Endothelial cell of umbilical vein (primary cell): ENCODE results near the gene CXCR5. TPM values are rescaled to one million over a fixed set of nuclear protein-coding genes. Genes with fewer than 3 reads are reported as not detected.

Source experiments
- BruUV-seq: library from RNA; stranded (reverse); fragments of 400-500 nt; replicated peaks from 2 replicates; lab custom pipeline; 2021; lab: Mats Ljungman, UMichigan
- CTCF ChIA-PET: fragments of 300-600, 350-600 bp; sonication (Branson Sonifier 250); formaldehyde crosslinking; loops from one replicate; lab custom pipeline; 2021; ENCODE audit warnings: antibody characterized with exemption, inconsistent platforms; lab: Charles Lee
- POLR2A ChIA-PET: fragments of 300-600, 350-600 bp; sonication (Branson Sonifier 250); formaldehyde crosslinking; loops from one replicate; lab custom pipeline; 2021; ENCODE audit warnings: antibody characterized with exemption, inconsistent platforms; lab: Charles Lee
- DNase-seq: peaks from one replicate; pipeline ENCODE4 v3.0.0-alpha.2; 2011; ENCODE audit warnings: low read depth, low spot score
- FAIRE-seq: peaks from 2 replicates; lab custom pipeline; 2011; peaks lifted over from hg19 to GRCh38; lab: Jason Lieb, UNC
- H2AFZ ChIP-seq: 2 replicates; pipeline ENCODE4 v1.6.0; 2012; ENCODE audit warnings: low read depth, low read length, control low read depth, inconsistent platforms
- H3K27ac ChIP-seq: 2 replicates; pipeline ENCODE4 v1.5.1; 2011; ENCODE audit warnings: low read depth, mild to moderate bottlenecking, control low read depth, low read length, moderate library complexity; ENCODE audit not compliant: insufficient read depth
- H3K27me3 ChIP-seq, 2 experiments: 2 replicates each; pipeline versions ENCODE4 v1.6.0 to v1.6.1; 2011; ENCODE audit warnings: low read length in 2 of 2, mixed read lengths in 1 of 2; ENCODE audit not compliant: control insufficient read depth in 2 of 2, insufficient read depth in 2 of 2
- H3K36me3 ChIP-seq, 2 experiments: 2 replicates in 1 of 2; 3 replicates in 1 of 2; pipeline ENCODE4 v1.5.1; 2011; ENCODE audit warnings: low read length in 2 of 2, mild to moderate bottlenecking in 1 of 2, moderate library complexity in 1 of 2; ENCODE audit not compliant: control insufficient read depth in 2 of 2, insufficient read depth in 2 of 2; ENCODE audit errors: extremely low read depth in 1 of 2
- H3K4me1 ChIP-seq: 3 replicates; pipeline ENCODE4 v1.5.1; 2011; ENCODE audit warnings: mild to moderate bottlenecking, low read length; ENCODE audit not compliant: control insufficient read depth, insufficient read depth; ENCODE audit errors: extremely low read depth
- H3K4me2 ChIP-seq: 2 replicates; pipeline ENCODE4 v1.6.1; 2011; ENCODE audit warnings: low read length, control low read depth, mixed read lengths; ENCODE audit not compliant: insufficient read depth
- H3K4me3 ChIP-seq, 3 experiments: fragments of 200-600 bp in 1 of 3; sonication (generic), shearing (Covaris generic) in 1 of 3; replicated peaks in 1 of 3; 2 replicates each; pipeline ENCODE4 v1.5.1; 2011 to 2016; ENCODE audit warnings: control low read depth in 3 of 3, low read length in 3 of 3, mild to moderate bottlenecking in 2 of 3, inconsistent platforms in 1 of 3, low read depth in 1 of 3, moderate library complexity in 1 of 3; ENCODE audit not compliant: insufficient read depth in 1 of 3
- H3K79me2 ChIP-seq: 2 replicates; pipeline ENCODE4 v1.6.0; 2012; ENCODE audit warnings: low read length, inconsistent platforms; ENCODE audit not compliant: control insufficient read depth, insufficient read depth
- H3K9ac ChIP-seq: replicated peaks from 2 replicates; pipeline ENCODE3; 2011; ENCODE audit warnings: low read length, control low read depth; ENCODE audit not compliant: insufficient read depth; ENCODE audit errors: extremely low read depth
- H3K9me1 ChIP-seq: replicated peaks from 3 replicates; pipeline ENCODE4 v1.6.0; 2011; ENCODE audit warnings: mild to moderate bottlenecking, low read length; ENCODE audit not compliant: control insufficient read depth, insufficient read depth; ENCODE audit errors: extremely low read depth
- H3K9me3 ChIP-seq: replicated peaks from 2 replicates; pipeline ENCODE4 v1.5.1; 2012; ENCODE audit warnings: low read length, inconsistent platforms; ENCODE audit not compliant: control insufficient read depth, insufficient read depth
- H4K20me1 ChIP-seq: replicated peaks from 2 replicates; pipeline ENCODE3; 2011; ENCODE audit warnings: mild to moderate bottlenecking, low read length; ENCODE audit not compliant: control insufficient read depth, insufficient read depth; ENCODE audit errors: extremely low read depth
- EZH2 ChIP-seq: IDR thresholded peaks from 2 replicates; pipeline ENCODE4 v1.6.1; 2012; ENCODE audit warnings: borderline replicate concordance, low read depth, mild to moderate bottlenecking, moderate library complexity, low read length, inconsistent platforms; ENCODE audit not compliant: severe bottlenecking
- FOS ChIP-seq: IDR thresholded peaks from 2 replicates; pipeline ENCODE4 v1.6.1; 2011; ENCODE audit warnings: mild to moderate bottlenecking, low read length, moderate library complexity, borderline replicate concordance; ENCODE audit not compliant: insufficient read depth
- GATA2 ChIP-seq: IDR thresholded peaks from 2 replicates; pipeline ENCODE4 v1.7.0; 2011; ENCODE audit warnings: low read depth, mild to moderate bottlenecking, moderate library complexity, mixed read lengths, low read length; ENCODE audit not compliant: insufficient read length, insufficient read depth
- JUN ChIP-seq: IDR thresholded peaks from 2 replicates; pipeline ENCODE4 v1.6.1; 2011; ENCODE audit warnings: borderline replicate concordance, low read depth; ENCODE audit not compliant: insufficient read length, insufficient read depth
- MYC ChIP-seq: IDR thresholded peaks from one replicate; pipeline ENCODE4 v1.6.1; 2011; ENCODE audit warnings: mild to moderate bottlenecking, low read depth, low read length
- POLR2AphosphoS5 ChIP-seq: IDR thresholded peaks from 2 replicates; pipeline ENCODE4 v1.6.1; 2012; ENCODE audit warnings: low read depth, mild to moderate bottlenecking, control low read depth, low read length, moderate library complexity; ENCODE audit not compliant: insufficient read depth
- dilution Hi-C: fragments of 300-500 bp; cut with MboI; formaldehyde crosslinking; loops from one replicate; pipeline ENCODE4 v1.15.0; 2019; ENCODE audit warnings: low sequenced_read_pairs; ENCODE audit not compliant: extremely low pct_ligation_motif_present
- intact Hi-C: fragments of 100-400 bp; cut with micrococcal nuclease; formaldehyde crosslinking; loops from one replicate; pipeline ENCODE4 v1.10.0; 2022
- polyA plus RNA-seq, 4 experiments: library from polyadenylated mRNA; depleted of rRNA in 3 of 4; stranded (reverse) in 3 of 4; unstranded in 1 of 4; fragments of >200 nt; gene quantifications; 2 replicates each; pipeline versions ENCODE4 v1.2.1 to v1.2.3, GENCODE V29; 2011 to 2012; ENCODE audit warnings: missing spikeins in 1 of 4
- total RNA-seq: library from RNA; stranded (reverse); gene quantifications from 2 replicates; pipeline ENCODE4 v1.2.3, GENCODE V29; 2021
- TF ChIP-seq, protein P1 (sequence below), 2 donors: IDR thresholded peaks; 1 replicate in 1 of 2; 2 replicates in 1 of 2; pipeline ENCODE4 v1.5.1; 2011; ENCODE audit warnings: low read length in 2 of 2, mild to moderate bottlenecking in 2 of 2, moderate library complexity in 2 of 2, control low read depth in 1 of 2, inconsistent platforms in 1 of 2, low read depth in 1 of 2; ENCODE audit not compliant: insufficient read depth in 1 of 2; ENCODE audit errors: extremely low read depth in 1 of 2
- TF ChIP-seq, protein P2 (sequence below): IDR thresholded peaks from 2 replicates; pipeline ENCODE4 v1.6.1; 2011; ENCODE audit not compliant: insufficient read depth, insufficient read length

Gene CXCR5
- total and polyA plus RNA-seq, 2 donors (not counting 3 experiments of a cell fraction or from before 2014, with no cell fraction given): not detected

DNA sequence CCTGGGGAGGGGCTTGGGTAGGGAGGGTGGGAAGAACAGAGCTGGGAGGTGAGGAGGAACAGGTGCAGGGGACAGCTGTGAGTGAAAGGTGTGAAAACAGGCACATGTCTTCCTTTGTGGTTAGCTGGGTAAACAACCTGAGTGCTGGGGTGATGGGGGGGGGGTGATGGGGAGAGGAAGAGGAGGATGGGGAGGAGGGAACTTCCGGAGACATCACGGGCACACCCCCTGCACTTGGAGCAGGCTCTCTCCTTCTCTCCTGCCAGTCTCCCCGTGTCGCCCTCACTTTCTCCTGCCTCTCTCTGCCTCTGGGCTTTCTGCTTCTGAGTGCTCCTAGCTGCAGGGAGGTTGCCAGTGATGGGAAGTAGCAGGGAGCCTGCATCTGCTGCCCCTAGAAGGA is 8.8 kb downstream of the CXCR5 start:
- H3K9ac ChIP-seq: no peak overlapping the region
- no peak for DNase-seq
- TF ChIP-seq GATA2 (no peak), FOS (no peak), MYC (no peak), POLR2AphosphoS5 (no peak), EZH2 (no peak), JUN (no peak)
- TF ChIP-seq, protein P1, sequence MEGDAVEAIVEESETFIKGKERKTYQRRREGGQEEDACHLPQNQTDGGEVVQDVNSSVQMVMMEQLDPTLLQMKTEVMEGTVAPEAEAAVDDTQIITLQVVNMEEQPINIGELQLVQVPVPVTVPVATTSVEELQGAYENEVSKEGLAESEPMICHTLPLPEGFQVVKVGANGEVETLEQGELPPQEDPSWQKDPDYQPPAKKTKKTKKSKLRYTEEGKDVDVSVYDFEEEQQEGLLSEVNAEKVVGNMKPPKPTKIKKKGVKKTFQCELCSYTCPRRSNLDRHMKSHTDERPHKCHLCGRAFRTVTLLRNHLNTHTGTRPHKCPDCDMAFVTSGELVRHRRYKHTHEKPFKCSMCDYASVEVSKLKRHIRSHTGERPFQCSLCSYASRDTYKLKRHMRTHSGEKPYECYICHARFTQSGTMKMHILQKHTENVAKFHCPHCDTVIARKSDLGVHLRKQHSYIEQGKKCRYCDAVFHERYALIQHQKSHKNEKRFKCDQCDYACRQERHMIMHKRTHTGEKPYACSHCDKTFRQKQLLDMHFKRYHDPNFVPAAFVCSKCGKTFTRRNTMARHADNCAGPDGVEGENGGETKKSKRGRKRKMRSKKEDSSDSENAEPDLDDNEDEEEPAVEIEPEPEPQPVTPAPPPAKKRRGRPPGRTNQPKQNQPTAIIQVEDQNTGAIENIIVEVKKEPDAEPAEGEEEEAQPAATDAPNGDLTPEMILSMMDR (IDR thresholded peaks at IDR 0.05; ENCODE audit: extremely low read depth in 1 of 2, insufficient read depth in 1 of 2, low read depth in 1 of 2, low read length in 2 of 2): no peak
- TF ChIP-seq, protein P2, sequence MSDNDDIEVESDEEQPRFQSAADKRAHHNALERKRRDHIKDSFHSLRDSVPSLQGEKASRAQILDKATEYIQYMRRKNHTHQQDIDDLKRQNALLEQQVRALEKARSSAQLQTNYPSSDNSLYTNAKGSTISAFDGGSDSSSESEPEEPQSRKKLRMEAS: no peak
- CTCF ChIA-PET: interaction anchor here (0.5 kb wide), 1 partner anchor 118 kb away, joined by 3 read pairs; no protein-coding TSS in a partner anchor
- no peak overlapping the region for H3K4me2 ChIP-seq
- no peaks in the 10 kb centered on the region for H3K79me2 ChIP-seq
- no peaks in the 10 kb centered on the region for H3K9me1 ChIP-seq
- H3K27ac ChIP-seq: no peak overlapping the region
- POLR2A ChIA-PET: no interaction called here
- no peak for FAIRE-seq
- no TSS peak for BruUV-seq
- H3K4me1 ChIP-seq: no peaks in the 10 kb centered on the region
- no peak overlapping the region for H2AFZ ChIP-seq
- H3K4me3 ChIP-seq: no peak overlapping the region
- intact Hi-C loops (no loop called here), dilution Hi-C loops (no loop called here)
- no peaks in the 10 kb centered on the region for H4K20me1 ChIP-seq
- H3K27me3 ChIP-seq: peaks cover 0 to 12% of the 10 kb centered on the region in 2 experiments
- H3K36me3 ChIP-seq: no peaks in the 10 kb centered on the region
- H3K9me3 ChIP-seq: no peaks in the 10 kb centered on the region
